Raji (cell line): ENCODE data around the gene NEK11.

Experiments used
- POLR2A ChIP-seq: IDR thresholded peaks from 2 replicates; pipeline ENCODE4 v1.6.1; 2011; ENCODE audit warnings: low read depth, low read length, control low read depth; ENCODE audit not compliant: insufficient read depth

NEK11 gene

GRCh38 chr3:131172502-131173200, 146.0 kb downstream of the NEK11 start:
- TF ChIP-seq POLR2A: no peak

DNA sequence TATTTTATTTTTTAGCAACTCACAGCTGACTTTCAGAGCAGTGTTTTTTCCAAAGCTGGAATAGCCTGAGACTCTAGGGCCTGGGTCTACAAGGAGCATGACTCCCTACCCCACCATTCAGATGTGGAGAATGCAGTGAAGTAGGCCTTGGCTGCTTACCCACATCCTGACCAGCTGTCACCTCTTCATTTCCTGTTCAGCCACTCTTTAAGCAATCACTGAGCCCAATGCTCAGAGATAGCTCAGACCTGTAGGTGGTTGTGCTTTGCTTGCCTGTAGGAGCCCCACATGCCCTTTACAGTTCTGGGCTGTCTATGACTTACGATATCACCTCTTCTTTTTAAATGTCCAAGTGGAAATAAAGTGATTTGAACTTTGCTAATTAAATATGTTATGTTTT, 148.1 kb downstream of the NEK11 start:
- no peak for TF ChIP-seq POLR2A

- no peak for TF ChIP-seq POLR2A
Measured at GRCh38 chr3:131178710-131179375, 152.2 kb downstream of the NEK11 start.

DNA sequence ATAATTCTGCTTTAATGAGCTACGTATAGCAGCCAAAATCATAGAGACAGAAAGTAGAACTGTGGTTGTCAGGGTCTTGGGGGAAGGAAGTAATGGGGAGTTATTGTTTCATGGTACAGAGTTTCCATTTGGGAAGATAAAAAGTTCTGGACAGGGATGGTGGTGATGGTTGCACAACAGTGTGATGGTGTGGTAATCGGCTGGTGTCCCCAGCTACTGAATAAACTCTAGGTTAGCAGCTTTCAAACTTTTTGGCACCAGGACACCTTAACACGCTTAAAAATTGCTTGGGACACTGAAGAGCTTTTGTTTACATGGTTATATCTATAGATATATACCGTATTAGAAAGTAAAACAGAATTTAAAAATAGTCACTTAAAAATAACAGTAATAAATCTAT, 166.0 kb downstream of the NEK11 start:
- no peak for TF ChIP-seq POLR2A

GRCh38 chr3:131193641-131194238, 167.1 kb downstream of the NEK11 start:
- no peak for TF ChIP-seq POLR2A

- TF ChIP-seq POLR2A: no peak
Measured at GRCh38 chr3:131194816-131195215, 168.1 kb downstream of the NEK11 start.

GRCh38 chr3:131200636-131201199, 174.0 kb downstream of the NEK11 start:
- TF ChIP-seq POLR2A: no peak

DNA sequence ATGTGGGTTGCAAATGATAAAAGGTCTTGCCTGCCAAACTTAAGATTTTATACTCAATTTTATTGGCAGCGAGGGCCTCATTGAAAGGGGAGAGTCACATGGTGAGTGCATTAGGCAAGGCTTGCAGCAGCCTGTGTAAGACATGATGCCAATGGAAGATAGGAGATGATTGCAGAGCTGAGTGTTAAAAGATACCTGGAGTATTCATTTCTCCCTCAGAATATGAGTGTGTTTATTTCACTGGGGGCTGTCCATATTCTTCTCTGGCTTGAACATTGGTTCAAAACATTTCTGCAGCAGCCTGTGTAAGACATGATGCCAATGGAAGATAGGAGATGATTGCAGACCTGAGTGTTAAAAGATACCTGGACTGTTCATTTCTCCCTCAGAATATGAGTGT, 189.7 kb downstream of the NEK11 start:
- TF ChIP-seq POLR2A: no peak

- TF ChIP-seq POLR2A: no peak
Measured at GRCh38 chr3:131216801-131217200, 190.1 kb downstream of the NEK11 start.

DNA sequence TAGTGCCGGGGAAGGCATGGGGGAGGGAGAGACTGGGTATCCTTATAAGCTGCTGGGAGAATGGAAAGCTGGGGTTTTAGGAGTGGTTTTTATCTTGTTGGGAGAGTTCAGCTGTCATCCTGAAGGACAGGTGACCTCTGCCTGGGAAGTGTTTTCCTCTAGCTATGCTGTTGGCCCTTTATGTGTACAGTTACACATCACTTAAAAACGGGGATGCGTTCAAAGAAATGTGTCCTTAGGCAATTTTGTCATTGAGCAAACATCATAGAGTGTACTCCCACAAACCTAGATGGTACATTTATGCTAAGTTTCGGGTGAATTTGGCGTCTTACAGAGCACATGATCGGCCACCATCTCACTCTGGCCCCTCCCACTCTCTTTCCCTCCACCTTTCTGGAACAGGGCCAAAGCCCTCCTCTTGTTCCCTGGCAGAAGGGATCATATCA, 190.6 kb downstream of the NEK11 start:
- no peak for TF ChIP-seq POLR2A

- no peak for TF ChIP-seq POLR2A
Measured at GRCh38 chr3:131218196-131218595, 191.5 kb downstream of the NEK11 start.

GRCh38 chr3:131221731-131222130, 195.1 kb downstream of the NEK11 start:
- TF ChIP-seq POLR2A: no peak

DNA sequence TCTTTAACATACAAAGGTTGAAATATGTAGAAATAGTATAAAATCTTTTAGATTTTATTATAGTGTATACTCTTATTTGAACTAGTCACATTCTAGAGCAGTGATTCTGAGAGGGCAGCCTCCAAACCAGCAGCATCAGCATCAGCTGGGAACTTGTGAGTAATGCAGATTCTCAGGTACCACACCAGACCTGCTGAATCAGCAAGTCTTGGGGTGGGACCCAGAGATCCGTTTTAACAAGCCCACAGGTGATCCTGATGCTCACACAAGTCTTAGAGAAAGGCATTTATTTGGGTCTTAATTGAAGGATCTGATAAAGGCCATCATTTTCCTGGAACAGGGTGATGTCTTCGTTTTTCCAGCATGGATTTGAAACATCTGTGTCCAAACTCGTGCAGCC, 195.9 kb downstream of the NEK11 start:
- TF ChIP-seq POLR2A: no peak

- no peak for TF ChIP-seq POLR2A
Measured at GRCh38 chr3:131223373-131224289, 197.0 kb downstream of the NEK11 start.

GRCh38 chr3:131224886-131225550, 198.3 kb downstream of the NEK11 start:
- no peak for TF ChIP-seq POLR2A

- TF ChIP-seq POLR2A: no peak
Measured at GRCh38 chr3:131228522-131228921, 201.8 kb downstream of the NEK11 start.
